Endothelial cell of umbilical vein (primary cell): Measurements from ENCODE around the gene GRID1. TPM values are rescaled to one million over a fixed set of nuclear protein-coding genes. Genes with fewer than 3 reads are reported as not detected.

Experiments used
- BruUV-seq: library from RNA; stranded (reverse); fragments of 400-500 nt; replicated peaks from 2 replicates; lab custom pipeline; 2021; lab: Mats Ljungman, UMichigan
- CTCF ChIA-PET: fragments of 300-600, 350-600 bp; sonication (Branson Sonifier 250); formaldehyde crosslinking; loops from one replicate; lab custom pipeline; 2021; ENCODE audit warnings: antibody characterized with exemption, inconsistent platforms; lab: Charles Lee
- POLR2A ChIA-PET: fragments of 300-600, 350-600 bp; sonication (Branson Sonifier 250); formaldehyde crosslinking; loops from one replicate; lab custom pipeline; 2021; ENCODE audit warnings: antibody characterized with exemption, inconsistent platforms; lab: Charles Lee
- DNase-seq: peaks from one replicate; pipeline ENCODE4 v3.0.0-alpha.2; 2011; ENCODE audit warnings: low read depth, low spot score
- FAIRE-seq: peaks from 2 replicates; lab custom pipeline; 2011; peaks lifted over from hg19 to GRCh38; lab: Jason Lieb, UNC
- H2AFZ ChIP-seq: 2 replicates; pipeline ENCODE4 v1.6.0; 2012; ENCODE audit warnings: low read depth, low read length, control low read depth, inconsistent platforms
- H3K27ac ChIP-seq: 2 replicates; pipeline ENCODE4 v1.5.1; 2011; ENCODE audit warnings: low read depth, mild to moderate bottlenecking, control low read depth, low read length, moderate library complexity; ENCODE audit not compliant: insufficient read depth
- H3K27me3 ChIP-seq, 2 experiments: 2 replicates each; pipeline versions ENCODE4 v1.6.0 to v1.6.1; 2011; ENCODE audit warnings: low read length in 2 of 2, mixed read lengths in 1 of 2; ENCODE audit not compliant: control insufficient read depth in 2 of 2, insufficient read depth in 2 of 2
- H3K36me3 ChIP-seq, 2 experiments: 2 replicates in 1 of 2; 3 replicates in 1 of 2; pipeline ENCODE4 v1.5.1; 2011; ENCODE audit warnings: low read length in 2 of 2, mild to moderate bottlenecking in 1 of 2, moderate library complexity in 1 of 2; ENCODE audit not compliant: control insufficient read depth in 2 of 2, insufficient read depth in 2 of 2; ENCODE audit errors: extremely low read depth in 1 of 2
- H3K4me1 ChIP-seq: 3 replicates; pipeline ENCODE4 v1.5.1; 2011; ENCODE audit warnings: mild to moderate bottlenecking, low read length; ENCODE audit not compliant: control insufficient read depth, insufficient read depth; ENCODE audit errors: extremely low read depth
- H3K4me2 ChIP-seq: 2 replicates; pipeline ENCODE4 v1.6.1; 2011; ENCODE audit warnings: low read length, control low read depth, mixed read lengths; ENCODE audit not compliant: insufficient read depth
- H3K4me3 ChIP-seq, 3 experiments: fragments of 200-600 bp in 1 of 3; sonication (generic), shearing (Covaris generic) in 1 of 3; replicated peaks in 1 of 3; 2 replicates each; pipeline ENCODE4 v1.5.1; 2011 to 2016; ENCODE audit warnings: control low read depth in 3 of 3, low read length in 3 of 3, mild to moderate bottlenecking in 2 of 3, inconsistent platforms in 1 of 3, low read depth in 1 of 3, moderate library complexity in 1 of 3; ENCODE audit not compliant: insufficient read depth in 1 of 3
- H3K79me2 ChIP-seq: 2 replicates; pipeline ENCODE4 v1.6.0; 2012; ENCODE audit warnings: low read length, inconsistent platforms; ENCODE audit not compliant: control insufficient read depth, insufficient read depth
- H3K9ac ChIP-seq: replicated peaks from 2 replicates; pipeline ENCODE3; 2011; ENCODE audit warnings: low read length, control low read depth; ENCODE audit not compliant: insufficient read depth; ENCODE audit errors: extremely low read depth
- H3K9me1 ChIP-seq: replicated peaks from 3 replicates; pipeline ENCODE4 v1.6.0; 2011; ENCODE audit warnings: mild to moderate bottlenecking, low read length; ENCODE audit not compliant: control insufficient read depth, insufficient read depth; ENCODE audit errors: extremely low read depth
- H3K9me3 ChIP-seq: replicated peaks from 2 replicates; pipeline ENCODE4 v1.5.1; 2012; ENCODE audit warnings: low read length, inconsistent platforms; ENCODE audit not compliant: control insufficient read depth, insufficient read depth
- H4K20me1 ChIP-seq: replicated peaks from 2 replicates; pipeline ENCODE3; 2011; ENCODE audit warnings: mild to moderate bottlenecking, low read length; ENCODE audit not compliant: control insufficient read depth, insufficient read depth; ENCODE audit errors: extremely low read depth
- CTCF ChIP-seq, 2 donors: IDR thresholded peaks; 1 replicate in 1 of 2; 2 replicates in 1 of 2; pipeline ENCODE4 v1.5.1; 2011; ENCODE audit warnings: low read length in 2 of 2, mild to moderate bottlenecking in 2 of 2, moderate library complexity in 2 of 2, control low read depth in 1 of 2, inconsistent platforms in 1 of 2, low read depth in 1 of 2; ENCODE audit not compliant: insufficient read depth in 1 of 2; ENCODE audit errors: extremely low read depth in 1 of 2
- EZH2 ChIP-seq: IDR thresholded peaks from 2 replicates; pipeline ENCODE4 v1.6.1; 2012; ENCODE audit warnings: borderline replicate concordance, low read depth, mild to moderate bottlenecking, moderate library complexity, low read length, inconsistent platforms; ENCODE audit not compliant: severe bottlenecking
- FOS ChIP-seq: IDR thresholded peaks from 2 replicates; pipeline ENCODE4 v1.6.1; 2011; ENCODE audit warnings: mild to moderate bottlenecking, low read length, moderate library complexity, borderline replicate concordance; ENCODE audit not compliant: insufficient read depth
- GATA2 ChIP-seq: IDR thresholded peaks from 2 replicates; pipeline ENCODE4 v1.7.0; 2011; ENCODE audit warnings: low read depth, mild to moderate bottlenecking, moderate library complexity, mixed read lengths, low read length; ENCODE audit not compliant: insufficient read length, insufficient read depth
- JUN ChIP-seq: IDR thresholded peaks from 2 replicates; pipeline ENCODE4 v1.6.1; 2011; ENCODE audit warnings: borderline replicate concordance, low read depth; ENCODE audit not compliant: insufficient read length, insufficient read depth
- MAX ChIP-seq: IDR thresholded peaks from 2 replicates; pipeline ENCODE4 v1.6.1; 2011; ENCODE audit not compliant: insufficient read depth, insufficient read length
- MYC ChIP-seq: IDR thresholded peaks from one replicate; pipeline ENCODE4 v1.6.1; 2011; ENCODE audit warnings: mild to moderate bottlenecking, low read depth, low read length
- POLR2A ChIP-seq: IDR thresholded peaks from 2 replicates; pipeline ENCODE4 v1.6.1; 2012; ENCODE audit warnings: low read depth, mild to moderate bottlenecking, control low read depth, low read length
- POLR2AphosphoS5 ChIP-seq: IDR thresholded peaks from 2 replicates; pipeline ENCODE4 v1.6.1; 2012; ENCODE audit warnings: low read depth, mild to moderate bottlenecking, control low read depth, low read length, moderate library complexity; ENCODE audit not compliant: insufficient read depth
- dilution Hi-C: fragments of 300-500 bp; cut with MboI; formaldehyde crosslinking; loops from one replicate; pipeline ENCODE4 v1.15.0; 2019; ENCODE audit warnings: low sequenced_read_pairs; ENCODE audit not compliant: extremely low pct_ligation_motif_present
- intact Hi-C: fragments of 100-400 bp; cut with micrococcal nuclease; formaldehyde crosslinking; loops from one replicate; pipeline ENCODE4 v1.10.0; 2022
- polyA plus RNA-seq, 4 experiments: library from polyadenylated mRNA; depleted of rRNA in 3 of 4; stranded (reverse) in 3 of 4; unstranded in 1 of 4; fragments of >200 nt; gene quantifications; 2 replicates each; pipeline versions ENCODE4 v1.2.1 to v1.2.3, GENCODE V29; 2011 to 2012; ENCODE audit warnings: missing spikeins in 1 of 4
- total RNA-seq: library from RNA; stranded (reverse); gene quantifications from 2 replicates; pipeline ENCODE4 v1.2.3, GENCODE V29; 2021

Gene GRID1
- total and polyA plus RNA-seq, 2 donors (not counting 3 experiments of a cell fraction or from before 2014, with no cell fraction given): not detected

- intact Hi-C loops: no loop called here
- no TSS peak for BruUV-seq
- Histone ChIP-seq H3K27me3 (no peaks in the 10 kb centered on the region), H3K9ac (no peak overlapping the region), H3K79me2 (no peaks in the 10 kb centered on the region), H3K4me2 (no peak overlapping the region), H3K36me3 (no peaks in the 10 kb centered on the region), H3K27ac (no peak overlapping the region), H4K20me1 (no peaks in the 10 kb centered on the region), H3K4me3 (no peak overlapping the region), H3K9me3 (no peaks in the 10 kb centered on the region), H2AFZ (no peak overlapping the region), H3K4me1 (no peaks in the 10 kb centered on the region), H3K9me1 (no peaks in the 10 kb centered on the region)
- POLR2A ChIA-PET: no interaction called here
- CTCF ChIA-PET: no interaction called here
- FAIRE-seq: no peak
- dilution Hi-C loops: no loop called here
- no peak for TF ChIP-seq MAX
- TF ChIP-seq POLR2AphosphoS5: no peak
- TF ChIP-seq EZH2: no peak
- no peak for TF ChIP-seq POLR2A
- no peak for TF ChIP-seq GATA2
- TF ChIP-seq FOS: no peak
- no peak for TF ChIP-seq CTCF (IDR thresholded peaks at IDR 0.05; ENCODE audit: extremely low read depth in 1 of 2, insufficient read depth in 1 of 2, low read depth in 1 of 2, low read length in 2 of 2)
- no peak for TF ChIP-seq MYC
- no peak for TF ChIP-seq JUN
- DNase-seq: no peak
These were observed 147.3 kb downstream of the GRID1 start for GRCh38 chr10:86219271-86219670.
